ENCODE results near the gene RGS7BP.
"Not testable (repeated sequence)": the region's sequence is repeated elsewhere in the genome, so short reads cannot be mapped to it uniquely, and the experiment has no call there.

Gene RGS7BP

GRCh38 chr5:64557911-64558310 is 52.1 kb downstream of the RGS7BP start:
- DNase-seq (ENCODE audit: low spot score), result no peak

- DNase-seq (ENCODE audit: low spot score), result not testable (repeated sequence)
Measured at GRCh38 chr5:64558641-64559040, 52.8 kb downstream of the RGS7BP start.

GRCh38 chr5:64566310-64566916 is 60.6 kb downstream of the RGS7BP start:
- DNase-seq (ENCODE audit: low spot score), result no peak

- DNase-seq (ENCODE audit: low spot score), result no peak
Measured at GRCh38 chr5:64569858-64570257, 64.0 kb downstream of the RGS7BP start.

GRCh38 chr5:64570395-64570996 is 64.7 kb downstream of the RGS7BP start:
- DNase-seq (ENCODE audit: low spot score), result no peak

GRCh38 chr5:64575561-64575960 is 69.7 kb downstream of the RGS7BP start:
- DNase-seq (ENCODE audit: low spot score), result no peak

- DNase-seq (ENCODE audit: low spot score), result no peak
Measured at GRCh38 chr5:64576250-64576649, 70.4 kb downstream of the RGS7BP start.

- no peak for DNase-seq (ENCODE audit: low spot score)
Measured at GRCh38 chr5:64585646-64586045, 79.8 kb downstream of the RGS7BP start.

GRCh38 chr5:64587370-64587769 is 81.6 kb downstream of the RGS7BP start:
- DNase-seq (ENCODE audit: low spot score), result no peak

- no peak for DNase-seq (ENCODE audit: low spot score)
Measured at GRCh38 chr5:64592730-64593341, 87.0 kb downstream of the RGS7BP start.

GRCh38 chr5:64594025-64594424 is 88.2 kb downstream of the RGS7BP start:
- no peak for DNase-seq (ENCODE audit: low spot score)

GRCh38 chr5:64594601-64595000 is 88.8 kb downstream of the RGS7BP start:
- no peak for DNase-seq (ENCODE audit: low spot score)

GRCh38 chr5:64595031-64595855 is 89.4 kb downstream of the RGS7BP start:
- DNase-seq (ENCODE audit: low spot score), result no peak

GRCh38 chr5:64599226-64599625 is 93.4 kb downstream of the RGS7BP start:
- DNase-seq (ENCODE audit: low spot score), result no peak

GRCh38 chr5:64603676-64604075 is 97.9 kb downstream of the RGS7BP start:
- DNase-seq (ENCODE audit: low spot score), result no peak

- no peak for DNase-seq (ENCODE audit: low spot score)
Measured at GRCh38 chr5:64606926-64607325, 101.1 kb downstream of the RGS7BP start.

- DNase-seq (ENCODE audit: low spot score), result peak; percentile 45
Measured at GRCh38 chr5:64612344-64612961, 106.6 kb downstream of the RGS7BP start.

- DNase-seq (ENCODE audit: low spot score), result no peak
Measured at GRCh38 chr5:64615895-64616294, 110.1 kb downstream of the RGS7BP start.

GRCh38 chr5:64619609-64620008 is 113.8 kb downstream of the RGS7BP start:
- no peak for DNase-seq (ENCODE audit: low spot score)

GRCh38 chr5:64622991-64623390 is 117.2 kb downstream of the RGS7BP start:
- no peak for DNase-seq (ENCODE audit: low spot score)

- no peak for DNase-seq (ENCODE audit: low spot score)
Measured at GRCh38 chr5:64625678-64626077, 119.9 kb downstream of the RGS7BP start.

- no peak for DNase-seq (ENCODE audit: low spot score)
Measured at GRCh38 chr5:64628901-64629300, 123.1 kb downstream of the RGS7BP start.

Measured in SK-N-DZ (cell line).